Subcutaneous adipose tissue (tissue), 4 donors: ENCODE results near the gene LDLRAD1. TPM values are rescaled to one million over a fixed set of nuclear protein-coding genes. Genes with fewer than 3 reads are reported as not detected.

Experiments
- total RNA-seq, 4 donors: library from RNA; depleted of rRNA; stranded (reverse); fragments of >200 nt; gene quantifications; one replicate each; pipeline ENCODE4 v1.1.0, GENCODE V29; 2016
- TF ChIP-seq, protein P1 (sequence below): fragments of 450-650 bp; IDR thresholded peaks from one replicate; pipeline ENCODE4 v1.5.1; 2016; ENCODE audit warnings: low read depth, mild to moderate bottlenecking, control low read depth, antibody characterized with exemption, moderate library complexity

Gene LDLRAD1
- total RNA-seq, 4 donors from 2014 or later, result not detected

DNA sequence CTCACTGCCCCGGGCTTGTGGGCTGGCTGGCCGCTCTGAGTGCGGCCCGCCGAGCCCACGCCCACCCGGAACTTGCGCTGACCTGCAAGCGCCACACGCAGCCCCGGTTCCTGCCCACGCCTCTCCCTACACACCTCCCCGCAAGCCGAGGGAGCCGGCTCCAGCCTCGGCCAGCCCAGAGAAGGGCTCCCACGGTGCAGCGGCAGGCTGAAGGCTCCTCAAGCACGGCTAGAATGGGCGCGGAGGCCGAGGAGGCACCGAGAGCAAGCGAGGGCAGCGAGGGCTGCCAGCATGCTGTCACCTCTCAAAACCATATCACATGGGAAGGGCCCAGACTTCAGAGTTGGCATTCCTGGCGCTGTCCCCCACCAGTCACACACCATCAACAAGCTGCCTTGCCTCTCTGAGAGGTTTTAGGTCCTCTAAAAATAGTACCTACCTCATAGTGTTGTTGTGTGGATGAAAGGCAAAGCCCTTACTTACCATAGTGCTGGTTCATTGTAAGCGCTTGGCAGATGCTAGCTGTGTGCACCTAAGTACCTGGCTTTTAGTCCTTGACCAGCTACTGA, 13.4 kb downstream of the LDLRAD1 start:
- TF ChIP-seq, protein P1, sequence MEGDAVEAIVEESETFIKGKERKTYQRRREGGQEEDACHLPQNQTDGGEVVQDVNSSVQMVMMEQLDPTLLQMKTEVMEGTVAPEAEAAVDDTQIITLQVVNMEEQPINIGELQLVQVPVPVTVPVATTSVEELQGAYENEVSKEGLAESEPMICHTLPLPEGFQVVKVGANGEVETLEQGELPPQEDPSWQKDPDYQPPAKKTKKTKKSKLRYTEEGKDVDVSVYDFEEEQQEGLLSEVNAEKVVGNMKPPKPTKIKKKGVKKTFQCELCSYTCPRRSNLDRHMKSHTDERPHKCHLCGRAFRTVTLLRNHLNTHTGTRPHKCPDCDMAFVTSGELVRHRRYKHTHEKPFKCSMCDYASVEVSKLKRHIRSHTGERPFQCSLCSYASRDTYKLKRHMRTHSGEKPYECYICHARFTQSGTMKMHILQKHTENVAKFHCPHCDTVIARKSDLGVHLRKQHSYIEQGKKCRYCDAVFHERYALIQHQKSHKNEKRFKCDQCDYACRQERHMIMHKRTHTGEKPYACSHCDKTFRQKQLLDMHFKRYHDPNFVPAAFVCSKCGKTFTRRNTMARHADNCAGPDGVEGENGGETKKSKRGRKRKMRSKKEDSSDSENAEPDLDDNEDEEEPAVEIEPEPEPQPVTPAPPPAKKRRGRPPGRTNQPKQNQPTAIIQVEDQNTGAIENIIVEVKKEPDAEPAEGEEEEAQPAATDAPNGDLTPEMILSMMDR, result no peak

DNA sequence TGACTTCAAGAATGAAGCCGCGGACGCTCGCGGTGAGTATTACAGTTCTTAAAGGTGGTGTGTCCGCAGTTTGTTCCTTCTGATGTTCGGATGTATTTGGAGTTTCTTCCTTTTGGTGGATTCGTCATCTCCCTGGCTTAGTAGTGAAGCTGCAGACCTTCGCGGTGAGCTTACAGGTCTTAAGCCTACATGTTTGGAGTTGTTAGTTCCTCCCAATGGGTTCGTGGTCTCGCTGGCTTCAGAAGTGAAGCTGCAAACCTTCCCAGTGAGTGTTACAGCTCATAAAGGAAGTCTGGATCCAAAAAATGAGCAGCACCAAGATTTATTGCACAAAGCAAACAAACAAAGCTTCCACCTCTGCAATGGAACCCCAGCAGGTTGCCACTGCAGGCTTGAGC, 14.7 kb downstream of the LDLRAD1 start:
- TF ChIP-seq, protein P1, result no peak

DNA sequence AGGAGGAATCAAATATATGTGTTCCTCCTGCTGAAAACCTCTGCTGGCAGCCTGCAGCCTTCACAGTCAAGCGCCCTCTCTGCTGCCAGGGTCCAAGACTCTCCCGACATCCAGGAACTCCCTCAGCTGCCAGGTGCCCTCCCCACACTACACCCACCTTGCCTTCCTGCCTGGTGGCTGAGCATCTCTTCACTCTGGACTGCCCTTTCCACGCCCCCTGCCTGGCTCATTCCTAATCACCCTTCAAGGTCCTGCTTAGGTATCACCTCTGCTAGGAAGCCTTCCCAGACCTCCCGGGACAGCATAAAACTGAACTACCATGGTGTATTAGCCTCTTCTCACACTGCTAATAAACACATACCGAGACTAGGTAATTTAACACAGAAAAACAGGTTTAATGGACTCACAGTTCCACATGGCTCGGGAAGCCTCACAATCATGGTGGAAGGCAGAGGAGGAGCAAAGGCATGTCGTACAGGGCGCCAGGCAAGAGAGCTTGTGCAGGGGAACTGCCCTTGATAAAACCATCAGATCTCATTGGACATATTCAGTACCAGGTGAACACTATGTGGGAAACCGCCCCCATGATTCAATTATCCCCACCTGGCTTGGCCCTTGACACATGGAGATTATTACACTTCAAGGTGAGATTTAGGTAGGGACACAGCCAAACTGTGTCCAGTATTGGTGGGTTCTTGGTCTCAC, 15.3 kb downstream of the LDLRAD1 start:
- TF ChIP-seq, protein P1, result no peak

DNA sequence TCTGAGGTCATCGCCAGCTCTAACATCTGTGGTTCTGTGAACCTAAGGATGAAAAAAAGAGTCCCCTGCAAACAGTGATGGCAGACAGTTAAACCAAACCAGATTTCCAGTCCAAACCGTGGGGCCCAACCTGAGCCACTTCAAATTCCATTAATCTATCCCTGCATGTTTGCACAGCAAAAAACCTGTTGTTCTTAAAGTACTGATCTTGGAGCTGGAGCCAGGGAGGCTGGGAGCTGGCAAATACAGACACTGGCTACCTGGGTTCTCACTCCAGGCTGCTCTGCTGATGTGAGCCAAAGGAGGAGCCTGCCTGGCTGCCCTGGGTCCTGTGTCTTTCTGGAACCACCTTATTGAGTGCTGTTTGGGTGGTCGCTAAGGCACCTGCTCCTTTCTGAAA, 16.4 kb downstream of the LDLRAD1 start:
- TF ChIP-seq, protein P1, result no peak

DNA sequence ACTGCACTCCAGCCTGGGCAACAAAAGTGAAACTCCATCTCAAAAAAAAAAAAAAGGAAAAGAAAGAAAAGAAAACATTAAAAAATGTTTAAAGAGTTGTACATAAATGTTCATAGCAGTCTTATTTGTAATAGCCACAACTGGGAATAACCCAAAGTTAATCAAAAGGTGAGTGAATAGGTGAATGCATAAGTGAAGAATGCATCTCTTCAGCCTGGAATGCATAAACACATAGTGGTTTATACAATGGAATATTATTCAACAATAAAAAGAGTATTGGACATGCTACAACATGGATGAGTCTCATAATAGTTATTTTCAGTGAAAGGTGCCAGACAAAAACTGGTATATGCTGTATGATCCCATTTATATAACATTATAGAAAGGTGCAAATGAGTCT, 18.1 kb downstream of the LDLRAD1 start:
- TF ChIP-seq, protein P1, result no peak

DNA sequence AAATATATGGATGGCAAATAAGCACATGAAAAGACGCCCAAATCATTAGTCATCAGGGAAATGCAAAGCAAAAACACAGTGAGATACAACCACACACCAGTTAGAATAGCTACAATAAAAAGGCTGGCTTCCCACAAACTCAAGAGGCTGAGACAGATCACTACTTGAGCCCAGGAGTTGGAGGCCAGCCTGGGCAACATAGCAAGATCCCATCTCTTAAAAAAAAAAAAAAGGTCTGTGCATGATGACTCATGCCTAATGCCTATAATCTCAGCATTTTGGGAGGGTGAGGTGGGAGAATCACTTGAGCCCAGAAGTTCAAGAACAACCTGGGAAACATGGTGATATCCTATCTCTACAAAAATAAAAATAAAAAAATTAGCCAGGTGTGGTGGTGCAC, 19.8 kb downstream of the LDLRAD1 start:
- TF ChIP-seq, protein P1, result no peak

DNA sequence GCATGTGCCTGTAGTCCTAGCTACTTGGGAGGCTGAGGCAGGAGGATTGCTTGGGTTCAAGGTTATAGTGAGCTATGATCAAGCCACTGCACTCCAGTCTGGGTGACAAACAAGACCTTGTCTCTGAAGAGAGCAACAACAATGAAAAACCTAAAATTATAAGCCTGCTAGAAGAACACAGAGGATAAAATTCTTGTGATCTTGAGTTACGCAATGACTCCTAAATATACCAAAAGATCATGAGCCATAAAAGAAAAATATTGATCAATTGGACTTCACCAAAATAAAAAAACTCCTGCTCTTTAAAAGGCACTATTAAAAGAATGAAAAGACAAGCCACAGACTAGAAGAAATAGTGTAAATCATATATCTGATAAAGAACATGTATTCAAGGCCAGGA, 22.3 kb downstream of the LDLRAD1 start:
- TF ChIP-seq, protein P1, result no peak
